CD4-positive, CD25-positive, alpha-beta regulatory T cell (primary cell): Measurements from ENCODE around the gene MLH3. TPM values are rescaled to one million over a fixed set of nuclear protein-coding genes. Genes with fewer than 3 reads are reported as not detected.

ENCODE experiments used
- ATAC-seq, 2 donors: fragments of 150-1000 bp; cut with Tn5 transposase; one replicate each; pipeline ENCODE4 v1.10.0; 2021; ENCODE audit warnings: low read depth in 2 of 2, moderate number of reproducible peaks in 2 of 2, moderate library complexity in 1 of 2
- DNase-seq, 3 donors: peaks; one replicate each; pipeline versions ENCODE4 v3.0.0 to v3.0.0-alpha.2; 2012 to 2022; ENCODE audit warnings: mixed read lengths in 1 of 3
- H3K27ac ChIP-seq: one replicate; pipeline ENCODE4 v1.7.0; 2013; ENCODE audit warnings: mild to moderate bottlenecking, low read length; ENCODE audit not compliant: insufficient read depth, poor library complexity, severe bottlenecking
- H3K27me3 ChIP-seq: one replicate; pipeline ENCODE4 v1.7.0; 2013; ENCODE audit warnings: low read length; ENCODE audit not compliant: control insufficient read depth, insufficient read depth
- H3K36me3 ChIP-seq: one replicate; pipeline ENCODE4 v1.7.0; 2013; ENCODE audit warnings: mild to moderate bottlenecking, low read length, moderate library complexity; ENCODE audit not compliant: control insufficient read depth, insufficient read depth
- H3K4me1 ChIP-seq: 2 replicates; pipeline ENCODE4 v1.7.0; 2013; ENCODE audit warnings: mild to moderate bottlenecking, low read length; ENCODE audit not compliant: insufficient read depth, control insufficient read depth, poor library complexity, severe bottlenecking
- H3K4me3 ChIP-seq: one replicate; pipeline ENCODE4 v1.7.0; 2013; ENCODE audit warnings: low read depth, mild to moderate bottlenecking, low read length, moderate library complexity
- H3K9me3 ChIP-seq, 2 experiments: 1 replicate in 1 of 2; 2 replicates in 1 of 2; pipeline ENCODE4 v1.7.0; 2013; ENCODE audit warnings: low read length in 2 of 2, mild to moderate bottlenecking in 1 of 2, moderate library complexity in 1 of 2; ENCODE audit not compliant: control insufficient read depth in 2 of 2
- H3K27ac Mint-ChIP-seq, 3 donors: one replicate each; pipeline ENCODE4 v1.8.0; 2020 to 2022; ENCODE audit warnings: mild to moderate bottlenecking in 3 of 3, mixed read lengths in 3 of 3, moderate library complexity in 2 of 3
- H3K27me3 Mint-ChIP-seq: one replicate; pipeline ENCODE4 v1.8.0; 2022; ENCODE audit warnings: mild to moderate bottlenecking, mixed read lengths
- H3K36me3 Mint-ChIP-seq: one replicate; pipeline ENCODE4 v1.8.0; 2020; ENCODE audit warnings: mixed read lengths
- H3K4me1 Mint-ChIP-seq, 4 donors: one replicate each; pipeline ENCODE4 v1.8.0; 2020 to 2022; ENCODE audit warnings: mixed read lengths in 4 of 4, mild to moderate bottlenecking in 1 of 4
- H3K4me3 Mint-ChIP-seq, 4 donors: one replicate each; pipeline ENCODE4 v1.8.0; 2020 to 2022; ENCODE audit warnings: mild to moderate bottlenecking in 4 of 4, mixed read lengths in 4 of 4, moderate library complexity in 3 of 4
- H3K9me3 Mint-ChIP-seq, 7 donors: one replicate each; pipeline ENCODE4 v1.8.0; 2020 to 2022; ENCODE audit warnings: mixed read lengths in 7 of 7, mild to moderate bottlenecking in 3 of 7, moderate library complexity in 2 of 7
- polyA plus RNA-seq, 4 donors: library from polyadenylated mRNA; unstranded; fragments of 300-500 nt; fragmentation: Illumina TruSeq; gene quantifications; one replicate each; pipeline ENCODE4 v1.2.3, GENCODE V29; 2021
- total RNA-seq: library from RNA; stranded (reverse); gene quantifications from one replicate; pipeline ENCODE4 v1.2.3, GENCODE V29; 2022

MLH3 gene
- total and polyA plus RNA-seq, 5 donors from 2014 or later, result 7.2 to 18.9 (median 13.1) TPM

GRCh38 chr14:75010472-75011093, 40.7 kb downstream of the MLH3 start:
- Histone ChIP-seq H3K9me3 (no peaks in the 10 kb centered on the region), H3K36me3 (peaks cover 84% of the 10 kb centered on the region), H3K4me3 (no peak overlapping the region), H3K27me3 (no peaks in the 10 kb centered on the region), H3K27ac (no peak overlapping the region), H3K4me1 (peaks cover 5% of the 10 kb centered on the region)
- H3K4me3 Mint-ChIP-seq, result no peak overlapping the region
- peaks cover 49% of the 10 kb centered on the region for H3K36me3 Mint-ChIP-seq
- no peak for DNase-seq
- ATAC-seq, result no peak
- H3K4me1 Mint-ChIP-seq, result peaks cover 16 to 26% (median 21%) of the 10 kb centered on the region in 4 donors
- peak overlapping the region in 1 of 3 donors; percentile 7 for H3K27ac Mint-ChIP-seq
- H3K9me3 Mint-ChIP-seq, result no peaks in the 10 kb centered on the region
- no peaks in the 10 kb centered on the region for H3K27me3 Mint-ChIP-seq

- no peaks in the 10 kb centered on the region for H3K9me3 Mint-ChIP-seq
- Histone ChIP-seq H3K36me3 (peaks cover 77% of the 10 kb centered on the region), H3K9me3 (no peaks in the 10 kb centered on the region), H3K27ac (no peak overlapping the region), H3K4me1 (peaks cover 12% of the 10 kb centered on the region), H3K4me3 (no peak overlapping the region), H3K27me3 (no peaks in the 10 kb centered on the region)
- peak overlapping the region in 1 of 3 donors; percentile 25 for H3K27ac Mint-ChIP-seq
- ATAC-seq, result no peak
- H3K27me3 Mint-ChIP-seq, result no peaks in the 10 kb centered on the region
- peaks cover 57% of the 10 kb centered on the region for H3K36me3 Mint-ChIP-seq
- peaks cover 23 to 36% (median 35%) of the 10 kb centered on the region in 4 donors for H3K4me1 Mint-ChIP-seq
- no peak for DNase-seq
- H3K4me3 Mint-ChIP-seq, result no peak overlapping the region
Measured at GRCh38 chr14:75009176-75009575, 42.1 kb downstream of the MLH3 start.

- H3K36me3 ChIP-seq, result peaks cover 52% of the 10 kb centered on the region
- Mint-ChIP-seq H3K36me3 (peaks cover 54% of the 10 kb centered on the region), H3K4me3 (peak overlapping the region in 3 of 4 donors; percentile 11 to 95 (median 56)), H3K9me3 (peaks cover 0 to 2% (median 0%) of the 10 kb centered on the region in 7 donors), H3K27me3 (peaks cover 9% of the 10 kb centered on the region), H3K27ac (peak overlapping the region in 2 of 3 donors; percentile 7 to 98), H3K4me1 (peaks cover 29 to 58% (median 48%) of the 10 kb centered on the region in 4 donors)
- no peaks in the 10 kb centered on the region for H3K27me3 ChIP-seq
- DNase-seq, result no peak
- no peak overlapping the region for H3K27ac ChIP-seq
- no peak for ATAC-seq
- H3K9me3 ChIP-seq, result no peaks in the 10 kb centered on the region
- no peak overlapping the region for H3K4me3 ChIP-seq
- peaks cover 33% of the 10 kb centered on the region for H3K4me1 ChIP-seq
Measured at GRCh38 chr14:75005357-75005756, 45.9 kb downstream of the MLH3 start.

GRCh38 chr14:75003250-75004027, 47.8 kb downstream of the MLH3 start:
- H3K4me3 ChIP-seq, result peak overlapping the region; percentile 85
- H3K4me1 Mint-ChIP-seq, result peaks cover 27 to 56% (median 44%) of the 10 kb centered on the region in 4 donors
- H3K9me3 ChIP-seq, result no peaks in the 10 kb centered on the region
- no peak for ATAC-seq
- H3K36me3 ChIP-seq, result peaks cover 33% of the 10 kb centered on the region
- peak in 1 of 3 donors; percentile 33 for DNase-seq
- peak overlapping the region; percentile 95 to 100 (median 99) for H3K4me3 Mint-ChIP-seq
- peaks cover 18% of the 10 kb centered on the region for H3K27me3 Mint-ChIP-seq
- H3K27ac ChIP-seq, result peak overlapping the region; percentile 89
- H3K27ac Mint-ChIP-seq, result peak overlapping the region; percentile 95 to 98 (median 98)
- peaks cover 37% of the 10 kb centered on the region for H3K36me3 Mint-ChIP-seq
- H3K9me3 Mint-ChIP-seq, result peaks cover 0 to 2% (median 0%) of the 10 kb centered on the region in 7 donors
- peaks cover 33% of the 10 kb centered on the region for H3K4me1 ChIP-seq
- peaks cover 2% of the 10 kb centered on the region for H3K27me3 ChIP-seq

- ATAC-seq (peak; percentile 96 to 97), DNase-seq (peak; percentile 98 to 100 (median 99))
- Histone ChIP-seq H3K4me3 (peak within 1 kb of the TSS; percentile 86), H3K27me3 (peaks cover 2% of the 10 kb centered on the region), H3K27ac (peak within 1 kb of the TSS; percentile 89), H3K36me3 (peaks cover 25% of the 10 kb centered on the region), H3K4me1 (peaks cover 33% of the 10 kb centered on the region), H3K9me3 (no peaks in the 10 kb centered on the region)
- Mint-ChIP-seq H3K27me3 (peaks cover 20% of the 10 kb centered on the region), H3K36me3 (peaks cover 30% of the 10 kb centered on the region), H3K4me1 (peaks cover 21 to 54% (median 38%) of the 10 kb centered on the region in 4 donors), H3K27ac (peak within 1 kb of the TSS; percentile 95 to 98 (median 98)), H3K9me3 (peaks cover 0 to 2% (median 0%) of the 10 kb centered on the region in 7 donors), H3K4me3 (peak within 1 kb of the TSS; percentile 95 to 100 (median 99))
Measured at GRCh38 chr14:75002392-75003249, 48.6 kb downstream of the MLH3 start, which contains the start of gene EIF2B2. EIF2B2 (plus strand) TSS chr14:75002921; CDS start chr14:75002991, 70 bp downstream.

- Histone ChIP-seq H3K9me3 (no peaks in the 10 kb centered on the region), H3K27me3 (peaks cover 2% of the 10 kb centered on the region), H3K36me3 (peaks cover 18% of the 10 kb centered on the region), H3K4me1 (peaks cover 33% of the 10 kb centered on the region), H3K4me3 (peak overlapping the region; percentile 86), H3K27ac (peak overlapping the region; percentile 89)
- peaks cover 19 to 49% (median 33%) of the 10 kb centered on the region in 4 donors for H3K4me1 Mint-ChIP-seq
- ATAC-seq (no peak), DNase-seq (no peak)
- H3K27ac Mint-ChIP-seq, result peak overlapping the region; percentile 95 to 98 (median 98)
- H3K4me3 Mint-ChIP-seq, result peak overlapping the region; percentile 95 to 100 (median 99)
- H3K9me3 Mint-ChIP-seq, result peaks cover 0 to 2% (median 0%) of the 10 kb centered on the region in 7 donors
- H3K36me3 Mint-ChIP-seq, result peaks cover 24% of the 10 kb centered on the region
- H3K27me3 Mint-ChIP-seq, result peaks cover 20% of the 10 kb centered on the region
Measured at GRCh38 chr14:75001899-75002298, 49.4 kb downstream of the MLH3 start.

GRCh38 chr14:75001261-75001660, 50.0 kb downstream of the MLH3 start:
- Histone ChIP-seq H3K4me3 (no peak overlapping the region), H3K9me3 (no peaks in the 10 kb centered on the region), H3K4me1 (peaks cover 33% of the 10 kb centered on the region), H3K27me3 (peaks cover 2% of the 10 kb centered on the region), H3K36me3 (peaks cover 11% of the 10 kb centered on the region), H3K27ac (no peak overlapping the region)
- H3K36me3 Mint-ChIP-seq, result peaks cover 18% of the 10 kb centered on the region
- H3K27ac Mint-ChIP-seq, result peak overlapping the region; percentile 49 to 98 (median 98)
- H3K9me3 Mint-ChIP-seq, result peaks cover 0 to 2% (median 0%) of the 10 kb centered on the region in 7 donors
- ATAC-seq (no peak), DNase-seq (no peak)
- peaks cover 19 to 42% (median 33%) of the 10 kb centered on the region in 4 donors for H3K4me1 Mint-ChIP-seq
- peaks cover 20% of the 10 kb centered on the region for H3K27me3 Mint-ChIP-seq
- H3K4me3 Mint-ChIP-seq, result peak overlapping the region in 3 of 4 donors; percentile 7 to 95 (median 30)
